Hypothalamus (tissue), 51 donors: ENCODE measurements around the gene TAOK3.
"Not testable (repeated sequence)": the region's sequence is repeated elsewhere in the genome, so short reads cannot be mapped to it uniquely, and the experiment has no call there.

Experiments
- DNase-seq, 51 donors: peaks; one replicate each; lab custom pipeline; 2025; lab: John Stamatoyannopoulos, UW

Gene TAOK3

DNA sequence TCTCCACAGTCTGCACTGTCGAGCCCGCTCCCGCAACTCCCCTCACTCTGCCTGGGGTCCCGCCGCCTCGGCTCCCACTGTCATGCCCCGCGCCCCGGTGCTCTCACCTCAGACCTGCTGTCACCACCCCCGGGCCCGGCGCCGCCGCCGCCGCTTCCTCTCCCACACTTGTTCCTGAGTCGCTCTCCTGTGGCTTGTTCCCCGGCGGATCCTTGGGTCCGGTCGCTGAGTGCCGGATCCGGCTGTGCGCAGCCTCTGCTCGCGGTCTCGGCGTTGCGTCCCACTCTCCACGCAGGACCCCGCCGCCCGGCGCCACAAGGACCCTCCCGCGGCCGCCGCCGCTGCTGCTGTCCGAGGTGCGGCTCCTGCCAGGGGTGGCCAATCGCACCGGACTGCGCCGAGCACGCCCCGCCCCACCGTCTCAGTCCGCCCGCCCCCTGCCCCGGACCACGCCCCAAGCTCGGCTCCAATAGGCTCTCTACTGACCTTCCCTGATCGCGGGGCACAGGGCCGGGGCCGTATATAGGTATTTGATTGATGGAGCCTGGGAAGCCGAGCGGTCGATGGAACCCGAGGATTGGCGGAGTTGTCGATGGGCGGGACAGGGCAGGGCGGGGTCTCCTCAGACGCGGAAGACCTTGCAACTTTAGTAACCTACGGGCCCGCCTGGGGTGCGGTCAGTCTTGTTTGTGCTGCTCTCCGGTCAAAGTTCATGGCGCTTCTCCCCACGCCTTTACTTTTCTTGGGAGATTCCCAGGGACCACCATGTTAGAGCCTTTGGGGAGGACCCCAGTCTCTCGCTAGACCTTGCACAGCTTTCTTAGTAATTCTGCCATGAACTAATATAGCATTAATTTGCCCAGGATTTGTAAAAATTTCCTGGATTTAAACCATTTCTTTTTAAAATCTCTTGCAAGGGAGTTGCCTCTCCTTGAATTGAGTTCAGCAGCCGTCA is at the start of gene TAOK3:
Gene TAOK3, minus strand, starts transcription at position 367 of the 955 bp plus-strand sequence. CDS start 117,340 bp downstream, outside the sequence.
- peak; percentile 71 to 99 (median 98) for DNase-seq

DNA sequence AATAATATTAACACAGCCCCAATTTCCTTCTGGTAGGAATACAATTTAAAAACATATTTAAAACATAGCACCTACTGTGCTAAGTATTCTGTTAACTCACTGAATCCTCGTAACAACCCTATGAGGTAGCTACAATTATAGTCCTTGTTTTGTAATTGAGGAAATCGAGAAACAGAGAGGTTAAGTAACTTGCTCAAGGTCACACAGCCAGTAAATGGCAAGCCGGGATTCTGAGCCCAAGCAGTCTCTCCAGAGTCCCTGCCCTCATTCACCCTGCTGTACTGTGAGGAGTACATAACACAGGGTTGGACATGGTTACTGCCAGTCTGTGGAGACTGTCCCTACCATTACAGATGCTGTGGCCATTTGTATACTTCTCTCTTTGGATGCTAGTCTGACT is 48.0 kb upstream of the TAOK3 start:
- no peak for DNase-seq

DNA sequence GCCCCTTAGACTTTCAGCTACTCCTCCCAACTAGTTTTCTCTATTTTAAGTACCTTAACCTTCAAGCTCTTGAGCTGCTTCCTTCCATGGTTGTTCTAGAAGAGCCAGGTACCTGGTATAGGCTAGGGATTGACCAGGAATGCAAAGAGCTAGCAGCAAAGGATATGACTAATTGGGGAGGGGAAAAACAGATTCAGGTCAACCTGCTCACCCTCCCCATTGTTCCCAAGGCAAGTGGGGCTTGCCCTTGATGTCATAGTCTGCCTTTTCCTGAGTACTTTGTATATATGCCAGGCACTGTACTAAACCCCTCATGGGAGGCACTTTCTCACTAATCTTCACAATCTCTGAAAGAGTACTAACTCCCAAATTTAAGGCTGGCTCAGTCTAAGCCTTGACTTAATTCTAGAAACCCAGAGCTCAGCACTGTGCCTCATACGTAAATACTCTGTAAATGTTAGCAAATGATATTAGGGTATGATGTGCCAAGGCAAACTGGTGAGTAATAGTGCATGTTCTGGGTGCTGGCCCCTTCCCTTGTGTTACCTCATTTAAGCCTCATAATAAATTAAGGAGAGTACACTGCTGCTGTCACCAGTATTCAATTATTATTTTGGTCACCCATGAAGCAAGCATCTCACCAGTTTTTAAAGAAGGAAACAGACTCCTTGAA is 45.8 kb upstream of the TAOK3 start:
- no peak for DNase-seq

DNA sequence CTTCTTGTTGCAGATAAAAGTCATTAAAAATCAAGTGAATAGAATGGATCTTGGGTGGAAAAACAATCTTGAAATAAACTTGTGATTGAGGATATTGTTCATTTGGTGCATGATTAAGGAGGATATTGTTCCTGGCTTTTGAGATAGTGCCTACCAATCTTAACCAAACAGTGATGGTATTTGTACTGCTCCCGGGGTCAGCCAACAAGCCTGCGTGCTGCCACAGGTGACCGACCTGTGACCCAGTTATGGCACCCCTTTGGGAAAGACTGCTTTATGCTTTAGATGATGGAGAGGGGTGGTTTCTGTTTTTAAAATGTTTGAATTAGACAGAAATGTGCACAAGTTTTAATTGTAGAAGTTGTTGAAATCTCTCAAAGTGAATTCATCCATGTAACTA is 45.2 kb upstream of the TAOK3 start:
- DNase-seq, result no peak

DNA sequence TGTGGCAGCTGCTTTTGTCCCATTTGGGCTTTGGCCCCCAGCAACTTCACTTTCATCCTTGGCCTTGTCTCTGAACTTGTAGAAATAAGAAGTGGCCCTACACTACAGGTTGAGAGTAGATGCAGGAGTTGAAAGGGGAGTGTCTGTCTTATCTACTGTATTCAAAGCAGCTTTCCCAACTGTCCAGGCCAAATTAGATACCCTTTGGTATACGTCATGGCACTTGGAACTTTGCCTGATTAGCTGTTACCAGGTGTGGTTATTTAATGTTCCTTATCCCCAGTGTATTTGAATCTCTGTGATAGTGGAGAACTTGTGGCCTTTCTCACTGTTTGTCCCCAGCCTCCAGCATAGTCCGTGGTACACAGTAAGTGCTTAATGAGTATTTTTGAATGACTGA is 37.1 kb upstream of the TAOK3 start:
- DNase-seq, result no peak

DNA sequence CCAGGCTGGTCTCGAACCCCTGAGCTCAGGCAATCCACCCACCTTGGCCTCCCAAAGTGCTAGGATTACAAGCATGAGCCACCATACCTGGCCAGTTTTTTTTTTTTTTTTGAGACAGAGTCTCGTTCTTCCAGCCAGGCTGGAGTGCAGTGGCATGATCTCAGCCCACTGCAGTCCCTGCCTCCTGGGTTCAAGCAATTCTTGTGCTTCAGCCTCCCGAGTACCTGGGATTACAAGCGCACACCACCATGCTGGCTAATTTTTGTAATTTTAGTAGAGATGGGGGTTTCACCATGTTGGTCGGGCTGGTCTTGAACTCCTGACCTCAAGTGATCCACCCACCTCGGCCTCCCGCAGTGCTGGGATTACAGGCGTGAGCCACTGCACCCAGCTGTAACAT is 35.5 kb upstream of the TAOK3 start:
- DNase-seq, result not testable (repeated sequence)

DNA sequence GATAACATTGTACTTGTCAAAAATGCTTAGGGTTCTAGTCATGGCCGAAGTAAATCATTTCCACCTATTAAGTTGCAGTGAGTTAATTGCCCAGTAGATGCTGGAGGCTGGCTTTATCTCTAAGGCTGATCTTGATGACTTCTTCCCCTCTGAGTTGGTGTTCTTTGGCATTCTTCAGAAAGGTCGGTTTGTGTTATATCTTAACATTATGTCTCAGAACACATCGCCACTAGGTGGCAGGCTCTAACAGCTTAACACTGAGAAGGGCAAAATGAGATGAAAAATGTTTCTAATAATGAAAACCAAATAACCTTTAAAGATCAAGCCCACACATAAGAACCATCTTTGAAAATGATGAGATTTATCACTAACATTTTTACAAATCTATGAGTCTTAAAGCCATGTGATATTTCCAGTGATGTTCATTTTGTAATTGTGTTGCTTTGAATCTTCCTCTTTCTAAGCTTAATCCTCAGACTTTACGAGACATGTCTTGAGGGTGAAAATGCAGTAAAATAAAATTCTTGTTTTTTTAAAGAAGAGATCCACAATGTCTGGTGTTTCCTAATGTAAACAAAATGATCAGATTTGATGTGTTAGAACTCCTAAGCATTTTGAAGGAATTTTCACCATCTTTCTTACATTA is 32.3 kb upstream of the TAOK3 start:
- DNase-seq, result peak in 30 of 51 donors; percentile 1 to 74 (median 24)

DNA sequence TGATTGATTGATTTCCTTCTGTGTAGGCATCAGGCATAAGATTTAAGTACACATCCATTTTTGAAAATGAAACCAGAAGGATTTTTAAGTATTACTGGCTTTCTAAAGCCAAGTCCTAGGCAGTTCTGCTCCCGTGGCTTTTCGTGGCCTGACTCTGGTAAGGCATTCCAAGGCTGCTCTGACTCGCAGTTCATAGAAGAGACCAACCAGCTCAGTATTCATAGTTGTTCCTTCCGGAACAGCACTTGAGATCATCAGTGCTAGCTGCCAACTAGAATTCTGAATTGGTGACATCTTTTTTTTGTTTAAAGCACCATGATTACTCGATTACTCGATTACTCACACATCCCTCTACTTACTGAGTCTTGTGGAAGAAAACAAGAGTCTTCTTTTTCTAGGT is 29.5 kb upstream of the TAOK3 start:
- DNase-seq, result peak in 8 of 51 donors; percentile 3 to 40 (median 12)

DNA sequence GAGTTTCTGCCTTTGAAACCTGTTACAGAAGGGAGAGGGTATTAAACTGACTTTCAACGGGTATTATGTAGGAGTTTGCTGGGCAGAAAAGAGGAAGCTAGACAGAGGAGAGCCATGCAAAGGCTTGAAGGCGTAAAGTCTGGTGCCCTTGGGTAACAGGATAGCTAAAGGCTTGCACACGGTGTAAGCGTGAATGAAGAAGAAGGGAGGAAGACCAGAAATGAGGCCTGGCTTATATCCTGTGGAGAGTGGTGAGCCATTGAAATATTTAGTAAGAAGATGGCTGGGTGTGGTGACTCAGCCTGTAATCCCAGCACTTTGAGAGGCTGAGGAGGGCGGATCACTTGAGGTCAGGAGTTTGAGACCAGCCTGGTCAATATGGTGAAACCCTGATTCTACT is 26.2 kb upstream of the TAOK3 start:
- DNase-seq, result no peak

DNA sequence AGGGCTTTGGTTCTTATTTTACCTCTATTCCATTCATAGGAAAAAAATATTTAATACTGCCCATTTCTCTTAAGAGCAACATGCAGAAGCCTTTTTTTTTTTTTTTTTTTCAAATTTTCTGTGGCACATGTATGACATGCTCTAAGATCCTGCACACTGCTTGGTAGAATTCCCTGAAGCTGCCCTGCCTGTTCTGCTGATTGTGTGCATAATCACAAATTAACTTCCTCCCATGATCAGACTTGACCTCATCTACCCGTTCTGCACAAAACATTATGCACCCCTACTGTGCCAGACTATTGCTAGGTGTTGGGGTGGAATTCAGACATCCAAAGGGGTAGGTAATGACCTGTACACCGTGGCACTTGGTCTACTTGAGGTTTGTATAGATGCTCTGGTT is 25.8 kb upstream of the TAOK3 start:
- DNase-seq, result no peak

DNA sequence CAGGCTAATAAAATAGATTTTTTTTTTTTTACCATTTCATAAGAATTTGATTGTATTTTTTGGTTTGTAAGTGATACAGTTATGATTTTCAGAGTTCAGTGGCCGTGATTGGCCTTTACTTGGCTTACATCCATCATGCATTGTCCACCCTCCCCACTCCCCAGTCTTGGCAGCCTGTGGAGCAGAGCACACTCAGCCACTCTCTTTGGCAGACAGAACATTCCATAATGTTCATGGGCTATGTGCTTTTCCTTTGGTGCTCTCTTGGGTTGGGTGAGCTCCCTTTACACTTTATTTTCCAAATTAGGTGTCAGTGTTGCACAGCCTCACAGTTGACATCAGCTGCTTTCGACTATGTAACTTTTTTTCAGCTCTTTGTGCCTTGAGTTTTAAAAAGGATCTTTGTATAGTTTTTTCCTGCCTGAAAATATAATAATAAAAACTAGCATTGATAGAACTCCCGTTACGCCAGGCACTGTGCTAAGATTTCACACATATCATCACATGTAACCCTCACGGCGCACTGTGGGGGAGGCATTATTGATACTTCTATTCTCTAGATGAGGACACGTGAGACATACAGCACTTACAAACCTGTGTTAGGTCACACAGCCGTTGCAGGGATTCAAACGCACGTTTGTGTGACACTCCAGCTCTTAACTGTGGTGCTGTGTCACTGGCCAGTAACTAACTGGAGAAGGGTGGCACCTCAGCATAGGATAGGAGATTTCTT is 25.2 kb upstream of the TAOK3 start:
- peak in 4 of 51 donors; percentile 3 to 20 (median 7) for DNase-seq

DNA sequence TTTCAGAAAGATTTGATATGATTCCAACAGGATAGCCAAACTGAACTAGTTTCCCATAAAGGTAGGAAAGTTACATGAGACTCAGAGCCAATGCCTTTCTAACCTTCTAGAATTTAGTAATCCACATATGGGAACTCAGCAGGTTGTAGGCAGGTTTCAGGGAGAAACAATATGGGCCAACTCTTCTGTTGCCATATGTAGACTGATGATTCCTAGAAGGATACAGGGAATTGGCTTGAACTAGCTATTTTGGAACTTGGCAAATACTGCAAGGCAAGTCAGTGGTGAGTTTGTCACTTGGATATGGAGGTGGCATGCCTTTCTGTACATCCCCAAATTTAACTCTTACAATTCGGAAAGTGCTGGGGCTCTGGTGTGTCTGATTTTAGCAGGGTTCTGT is 19.1 kb upstream of the TAOK3 start:
- no peak for DNase-seq

DNA sequence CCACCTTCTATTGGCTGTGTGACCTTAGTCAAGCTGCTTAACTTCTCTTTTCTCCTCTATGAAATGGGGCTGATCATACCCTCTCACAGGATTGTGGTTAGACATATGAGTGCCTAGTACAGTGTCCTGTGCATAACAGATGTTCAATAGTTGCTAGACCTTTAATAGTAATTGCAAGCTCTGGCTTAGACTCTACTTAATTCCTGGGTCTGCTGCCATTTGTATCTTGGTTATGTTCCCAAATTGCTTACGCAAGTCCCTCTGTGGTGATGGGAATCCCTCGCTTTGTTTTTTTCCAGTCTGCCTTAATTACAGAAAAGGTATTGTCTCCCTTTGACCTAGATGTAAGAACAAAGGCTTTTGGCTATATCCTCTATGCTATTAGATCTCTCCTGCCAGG is 18.7 kb upstream of the TAOK3 start:
- no peak for DNase-seq

DNA sequence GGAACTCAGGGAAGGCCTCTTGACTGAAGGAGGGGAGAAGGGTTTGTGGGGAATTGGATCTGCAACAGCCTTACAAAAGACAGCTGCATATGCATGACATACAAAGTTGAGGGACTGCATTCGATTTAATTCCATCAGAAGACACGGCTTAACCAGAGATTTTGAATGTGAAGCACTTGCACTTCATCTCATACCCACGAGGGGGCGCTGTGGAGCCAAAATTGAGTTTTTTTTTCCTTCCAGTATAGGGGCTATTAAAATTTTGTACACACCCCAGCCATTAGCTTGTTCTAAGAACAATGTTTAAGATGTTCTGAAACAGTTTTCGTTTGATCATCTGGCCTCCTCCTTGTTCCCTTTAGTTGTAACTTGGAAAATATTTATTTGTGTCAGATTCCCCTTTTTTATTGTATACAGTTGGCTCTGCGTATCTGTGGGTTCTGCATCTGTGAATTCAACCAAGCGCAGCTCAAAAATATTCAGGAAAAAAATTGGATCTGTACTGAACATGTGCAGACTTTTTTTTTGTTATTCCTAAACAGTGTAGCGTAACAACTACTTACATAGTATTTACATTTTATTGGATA is 5.3 kb upstream of the TAOK3 start:
- peak in 44 of 51 donors; percentile 11 to 88 (median 42) for DNase-seq

DNA sequence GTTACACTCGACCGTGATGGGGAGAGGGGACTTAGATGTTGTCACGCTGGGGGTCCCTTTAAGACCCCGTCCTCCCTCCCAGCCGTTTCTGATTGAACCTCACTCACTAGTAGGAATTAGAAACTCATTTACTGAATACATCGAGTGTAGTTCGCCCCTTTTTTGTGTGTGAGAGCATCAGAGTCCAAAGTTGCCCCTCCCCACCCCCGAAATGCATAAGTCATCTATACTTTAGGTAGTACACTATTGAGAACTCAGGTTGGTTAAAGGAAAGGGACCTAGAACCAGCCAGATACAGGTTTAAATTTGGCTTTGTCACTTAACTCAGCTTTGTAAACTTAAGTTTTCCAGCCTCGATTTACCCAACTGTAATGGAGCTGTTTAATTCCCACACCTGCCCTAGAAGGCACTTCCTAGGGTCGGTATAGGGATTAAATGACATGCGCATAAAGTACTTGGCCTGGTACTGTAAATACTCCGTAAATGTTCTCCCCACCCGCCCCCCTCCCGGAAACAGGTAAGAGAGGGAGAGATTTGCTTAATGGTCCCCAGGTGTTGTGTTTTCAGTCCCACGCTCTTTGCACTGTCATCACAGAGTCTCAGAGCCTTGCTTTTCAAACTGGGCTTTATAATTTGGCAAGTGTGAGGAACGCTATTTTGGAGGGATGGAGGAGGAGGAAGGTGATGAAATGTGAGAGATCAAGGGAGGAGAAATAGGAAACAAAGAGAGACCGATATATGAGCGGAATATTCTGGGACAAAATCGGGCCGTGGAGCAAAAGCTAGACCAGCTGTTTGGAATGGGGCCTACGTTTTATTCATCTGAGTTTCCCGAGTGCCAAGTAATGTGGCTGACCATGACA is 4.5 kb upstream of the TAOK3 start:
- DNase-seq, result peak in 3 of 51 donors; percentile 11 to 66 (median 53)

DNA sequence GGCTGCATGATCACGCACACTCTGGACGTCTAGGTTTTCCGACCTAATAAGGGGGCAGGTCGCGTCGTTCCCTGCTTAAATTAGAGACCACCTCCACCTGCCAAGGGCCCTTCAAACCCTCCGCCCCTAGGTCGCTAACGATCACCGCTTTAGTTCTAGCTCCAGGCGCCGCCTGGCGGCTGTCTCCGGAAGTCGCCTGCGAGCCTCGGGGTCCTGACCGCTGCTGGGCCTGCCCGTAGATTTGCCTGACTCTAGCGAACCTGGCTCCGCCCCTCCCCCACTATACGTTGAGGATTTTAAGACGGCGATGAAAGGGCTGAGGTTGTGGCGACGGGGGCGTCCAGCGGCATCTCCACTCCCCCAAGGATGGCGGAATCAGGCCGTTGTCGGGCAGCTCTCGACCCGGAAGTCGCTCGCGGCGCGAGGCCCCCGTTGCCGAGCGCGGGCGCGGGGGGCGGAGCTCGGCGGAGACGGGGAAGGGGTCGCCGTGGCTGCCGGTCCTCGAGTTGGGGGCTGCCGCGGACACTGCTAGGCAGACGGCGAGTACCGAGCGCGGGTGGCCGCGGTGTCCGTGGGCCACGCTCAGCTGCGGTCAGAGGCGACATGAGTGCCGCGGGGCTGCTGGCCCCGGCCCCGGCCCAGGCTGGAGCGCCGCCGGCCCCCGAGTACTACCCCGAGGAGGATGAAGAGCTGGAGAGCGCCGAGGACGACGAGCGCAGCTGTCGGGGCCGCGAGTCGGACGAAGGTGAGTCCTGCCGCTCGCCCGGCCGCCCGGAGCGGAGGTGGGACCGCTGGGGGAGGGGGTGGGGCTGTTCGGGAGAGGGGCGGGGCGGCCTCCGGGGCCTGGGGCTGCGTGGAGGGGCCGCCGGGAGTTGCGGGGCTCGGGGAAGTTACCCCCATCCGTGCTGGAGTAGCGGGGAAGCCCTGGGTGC is 3.6 kb upstream of the TAOK3 start, which contains the start of gene SUDS3:
Gene SUDS3, plus strand, starts transcription at position 467 of the 932 bp plus-strand sequence. Its CDS starts 137 bp downstream, at position 604.
- peak; percentile 70 to 98 (median 88) for DNase-seq

DNA sequence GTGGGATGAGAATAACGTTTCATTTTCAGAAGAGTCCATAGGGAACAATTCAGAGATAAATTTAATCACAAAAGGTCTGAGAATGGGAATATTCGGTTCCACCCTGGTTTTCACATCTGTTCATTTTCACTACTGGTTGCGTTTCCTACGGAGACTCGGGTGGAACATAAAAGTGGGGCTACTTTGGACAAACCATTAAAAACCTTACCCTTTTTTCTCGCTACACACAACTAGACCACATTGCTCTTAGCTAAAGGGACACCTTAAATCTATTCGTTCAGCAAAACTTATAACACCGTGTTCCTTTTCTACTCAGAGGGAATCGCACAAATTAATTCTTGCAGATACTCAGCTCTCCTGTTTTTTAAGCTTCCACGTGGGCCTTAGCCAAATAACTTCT is 2.6 kb upstream of the TAOK3 start:
- DNase-seq, result no peak

DNA sequence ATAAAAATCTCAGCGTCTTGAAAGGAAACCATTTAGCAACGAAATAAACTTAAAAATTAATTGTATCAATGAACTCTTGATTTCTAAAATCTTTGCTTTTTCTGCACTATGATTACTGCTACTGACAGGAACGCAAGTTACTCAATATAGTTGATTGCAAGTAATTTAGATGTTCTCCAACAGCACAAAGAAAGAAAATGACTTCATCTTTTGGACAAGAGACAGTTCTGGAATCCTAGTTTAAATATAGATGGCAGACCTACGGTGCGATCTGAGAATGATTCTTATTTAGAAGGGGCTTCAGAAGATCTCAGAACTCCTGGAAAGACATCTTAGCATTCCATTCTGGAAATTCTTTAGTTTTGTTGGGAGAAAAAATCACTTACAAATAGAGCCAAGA is 2.2 kb upstream of the TAOK3 start:
- DNase-seq, result no peak
